IMR-90 (cell line): ENCODE results near the gene SLC25A40. TPM values are rescaled to one million over a fixed set of nuclear protein-coding genes. Genes with fewer than 3 reads are reported as not detected.
A peak's percentile ranks its signal among the peaks of the same experiment; 100 is the strongest.

ENCODE experiments used
- ATAC-seq: fragments of 200-7000 bp; cut with Tn5 transposase; 2 replicates; pipeline ENCODE4 v1.9.1; 2020; ENCODE audit warnings: low read depth, mild to moderate bottlenecking, moderate library complexity
- BruUV-seq: library from RNA; stranded (reverse); fragments of 400-500 nt; replicated peaks from 2 replicates; lab custom pipeline; 2021; lab: Mats Ljungman, UMichigan
- CTCF ChIA-PET: fragments of 300-600 bp; formaldehyde crosslinking; extraction: SDS; loops from one replicate; lab custom pipeline; 2021; ENCODE audit warnings: antibody characterized with exemption; lab: Yijun Ruan, JAX
- POLR2A ChIA-PET: fragments of 300-600 bp; sonication (Branson Sonifier 250); formaldehyde crosslinking; loops from one replicate; lab custom pipeline; 2022; ENCODE audit warnings: antibody characterized with exemption; ENCODE audit not compliant: unreplicated experiment; lab: Charles Lee
- DNase-seq: peaks from one replicate; pipeline ENCODE4 v3.0.0; 2013
- H2AFZ ChIP-seq: replicated peaks from 2 replicates; pipeline ENCODE3; 2013; ENCODE audit warnings: low read length, mild to moderate bottlenecking; ENCODE audit not compliant: poor library complexity
- H2AK5ac ChIP-seq: 2 replicates; pipeline ENCODE4 v1.6.1; 2013; ENCODE audit warnings: low read depth, low read length, inconsistent platforms
- H2AK9ac ChIP-seq: replicated peaks from 2 replicates; pipeline ENCODE3; 2013; ENCODE audit warnings: mild to moderate bottlenecking, low read depth, low read length, moderate library complexity; ENCODE audit not compliant: poor library complexity
- H2BK120ac ChIP-seq: 2 replicates; pipeline ENCODE4 v1.6.1; 2013; ENCODE audit warnings: low read depth, low read length, inconsistent platforms
- H2BK15ac ChIP-seq: 3 replicates; pipeline ENCODE4 v1.6.1; 2013; ENCODE audit warnings: low read depth, low read length, inconsistent platforms
- H2BK20ac ChIP-seq: 2 replicates; pipeline ENCODE4 v1.6.1; 2013; ENCODE audit warnings: low read depth, mild to moderate bottlenecking, inconsistent platforms, low read length, moderate library complexity
- H2BK5ac ChIP-seq: 2 replicates; pipeline ENCODE4 v1.6.1; 2013; ENCODE audit warnings: mild to moderate bottlenecking, low read depth, low read length, inconsistent platforms; ENCODE audit not compliant: poor library complexity, severe bottlenecking
- H3K14ac ChIP-seq: replicated peaks from 2 replicates; pipeline ENCODE4 v1.6.1; 2013; ENCODE audit warnings: low read depth, low read length, inconsistent platforms
- H3K18ac ChIP-seq: 2 replicates; pipeline ENCODE4 v1.6.1; 2013; ENCODE audit warnings: low read depth, low read length, control low read depth
- H3K23ac ChIP-seq: 2 replicates; pipeline ENCODE4 v1.6.1; 2013; ENCODE audit warnings: low read depth, low read length, inconsistent platforms
- H3K27ac ChIP-seq: 2 replicates; pipeline ENCODE4 v1.5.1; 2013; ENCODE audit warnings: mild to moderate bottlenecking, control low read depth, low read length; ENCODE audit not compliant: insufficient read depth
- H3K27me3 ChIP-seq: 2 replicates; pipeline ENCODE4 v1.6.1; 2013; ENCODE audit warnings: low read length; ENCODE audit not compliant: control insufficient read depth, insufficient read depth
- H3K36me3 ChIP-seq: 2 replicates; pipeline ENCODE4 v1.6.1; 2013; ENCODE audit warnings: low read length, mixed read lengths; ENCODE audit not compliant: control insufficient read depth, insufficient read depth
- H3K4ac ChIP-seq: 2 replicates; pipeline ENCODE4 v1.6.1; 2013; ENCODE audit warnings: low read depth, low read length, inconsistent platforms
- H3K4me1 ChIP-seq: 2 replicates; pipeline ENCODE4 v1.6.1; 2013; ENCODE audit warnings: low read length, mixed read lengths; ENCODE audit not compliant: control insufficient read depth, insufficient read depth
- H3K4me2 ChIP-seq: 2 replicates; pipeline ENCODE4 v1.6.1; 2013; ENCODE audit warnings: low read depth, mild to moderate bottlenecking, control low read depth, low read length, moderate library complexity
- H3K4me3 ChIP-seq: 2 replicates; pipeline ENCODE4 v1.5.1; 2013; ENCODE audit warnings: low read depth, mild to moderate bottlenecking, control low read depth, low read length, moderate library complexity; ENCODE audit not compliant: insufficient read depth
- H3K56ac ChIP-seq: 2 replicates; pipeline ENCODE4 v1.6.1; 2013; ENCODE audit warnings: low read length, inconsistent platforms; ENCODE audit not compliant: insufficient read depth; ENCODE audit errors: extremely low read depth
- H3K79me1 ChIP-seq, 2 experiments: 2 replicates each; pipeline ENCODE4 v1.6.1; 2013; ENCODE audit warnings: low read length in 2 of 2, inconsistent platforms in 1 of 2, low read depth in 1 of 2
- H3K9ac ChIP-seq: 2 replicates; pipeline ENCODE4 v1.6.1; 2013; ENCODE audit warnings: low read depth, low read length, control low read depth
- H3K9me1 ChIP-seq: 2 replicates; pipeline ENCODE4 v1.6.1; 2013; ENCODE audit warnings: low read length, inconsistent platforms; ENCODE audit not compliant: insufficient read depth
- H3K9me3 ChIP-seq: 2 replicates; pipeline ENCODE4 v1.6.1; 2013; ENCODE audit warnings: low read length; ENCODE audit not compliant: control insufficient read depth, insufficient read depth
- H4K20me1 ChIP-seq: 2 replicates; pipeline ENCODE4 v1.6.1; 2013; ENCODE audit warnings: low read length, inconsistent platforms; ENCODE audit not compliant: insufficient read depth
- H4K5ac ChIP-seq: 2 replicates; pipeline ENCODE4 v1.6.1; 2013; ENCODE audit warnings: mild to moderate bottlenecking, low read depth, low read length, control low read depth
- H4K8ac ChIP-seq, 2 experiments: 2 replicates each; pipeline ENCODE4 v1.6.1; 2013; ENCODE audit warnings: low read depth in 2 of 2, low read length in 2 of 2, control low read depth in 1 of 2, inconsistent platforms in 1 of 2
- H4K91ac ChIP-seq: 2 replicates; pipeline ENCODE4 v1.6.1; 2013; ENCODE audit warnings: low read depth, low read length, inconsistent platforms; ENCODE audit not compliant: insufficient read depth
- BHLHE40 ChIP-seq: fragments of 150-350 bp; IDR thresholded peaks from 2 replicates; pipeline ENCODE4 v1.6.1; 2016; ENCODE audit warnings: mild to moderate bottlenecking, low read depth, low read length
- CEBPB ChIP-seq: IDR thresholded peaks from 2 replicates; pipeline ENCODE4 v1.6.1; 2012; ENCODE audit warnings: low read depth, low read length, improper control_type of control experiment
- MAFK ChIP-seq: IDR thresholded peaks from 2 replicates; pipeline ENCODE4 v1.6.1; 2012; ENCODE audit warnings: low read depth, low read length, improper control_type of control experiment
- MAZ ChIP-seq: IDR thresholded peaks from 2 replicates; pipeline ENCODE4 v1.6.1; 2012; ENCODE audit warnings: low read depth, mild to moderate bottlenecking, low read length, improper control_type of control experiment, moderate library complexity, borderline replicate concordance
- MXI1 ChIP-seq: IDR thresholded peaks from 2 replicates; pipeline ENCODE4 v1.6.1; 2012; ENCODE audit warnings: low read depth, mild to moderate bottlenecking, low read length, moderate library complexity, borderline replicate concordance
- NFE2L2 ChIP-seq: fragments of 150-350 bp; IDR thresholded peaks from 2 replicates; pipeline ENCODE4 v1.6.1; 2016; ENCODE audit warnings: low read depth, mild to moderate bottlenecking, low read length
- POLR2A ChIP-seq: IDR thresholded peaks from 2 replicates; pipeline ENCODE4 v1.6.1; 2012; ENCODE audit warnings: mild to moderate bottlenecking, low read depth, low read length
- RAD21 ChIP-seq: IDR thresholded peaks from 2 replicates; pipeline ENCODE4 v1.6.1; 2012; ENCODE audit warnings: low read length, improper control_type of control experiment
- RCOR1 ChIP-seq: IDR thresholded peaks from 2 replicates; pipeline ENCODE4 v1.6.1; 2012; ENCODE audit warnings: mild to moderate bottlenecking, low read length, improper control_type of control experiment; ENCODE audit not compliant: insufficient replicate concordance
- WGBS, 2 experiments: methylation state at CpG; one replicate each; pipeline versions ENCODE4 v1.1.5 to v1.1.7; 2013; ENCODE audit warnings: missing lambda C conversion rate in 2 of 2; ENCODE audit not compliant: insufficient read length in 1 of 2; ENCODE audit errors: extremely low coverage in 2 of 2; 5-methylcytosine and 5-hydroxymethylcytosine counted together
- dilution Hi-C: fragments of 300-500 bp; cut with HindIII; formaldehyde crosslinking; loops from one replicate; pipeline ENCODE4 v1.14.3; 2018; ENCODE audit warnings: low sequenced_read_pairs; ENCODE audit not compliant: unreplicated experiment
- in situ Hi-C: fragments of 300-500 bp; cut with MboI; formaldehyde crosslinking; loops from 3 replicates; pipeline ENCODE4 v1.14.3; 2019; ENCODE audit warnings: low sequenced_read_pairs, inconsistent platforms, mixed read lengths
- intact Hi-C: fragments of 100-400 bp; cut with micrococcal nuclease; formaldehyde crosslinking; loops from 2 replicates; pipeline ENCODE4 v1.10.0; 2022
- polyA plus RNA-seq, 3 experiments: library from polyadenylated mRNA; depleted of rRNA; stranded (reverse); fragments of >200 nt; gene quantifications; 2 replicates each; pipeline ENCODE4 v1.2.3, GENCODE V29; 2012; ENCODE audit warnings: low replicate concordance in 1 of 3
- total RNA-seq: library from RNA; depleted of rRNA; stranded (reverse); fragments of >200 nt; gene quantifications from 2 replicates; pipeline ENCODE4 v1.2.3, GENCODE V29; 2012

SLC25A40 gene
- total and polyA plus RNA-seq, 2 of the 4 experiments (the other 2 are of a cell fraction), result 4.7 to 6.1 TPM

- H2BK20ac ChIP-seq, result no peak overlapping the region; the same call in 1 of the 2 replicates
- peak overlapping the region; percentile 38 for H2BK5ac ChIP-seq
- no peaks in the 10 kb centered on the region for H3K9me1 ChIP-seq
- H3K27me3 ChIP-seq, result no peaks in the 10 kb centered on the region
- H3K56ac ChIP-seq, result peak overlapping the region; percentile 29
- H4K8ac ChIP-seq, result no peak overlapping the region; a peak in 1 of 4 replicates
- intact Hi-C loops (loop anchor here (5.0 to 10.0 kb wide), 4 partner anchors 38 to 721 kb away; partner anchors contain the start of gene DMTF1), in situ Hi-C loops (loop anchor here (10.0 kb wide), 1 partner anchor 561 kb away; no protein-coding TSS in a partner anchor), dilution Hi-C loops (no loop called here)
- no peak overlapping the region; the same call in 1 of the 2 replicates for H4K91ac ChIP-seq
- no peaks in the 10 kb centered on the region for H3K4me1 ChIP-seq
- 5% methylated on average over 13 of the region's 35 CpGs; no CpG with 5 or more reads in 1 of the 2 experiments for WGBS, 2 experiments
- ChIA-PET POLR2A (no interaction called here), CTCF (no interaction called here)
- 0 out of 2 replicates have a peak overlapping the region, but pooled peaks have one; percentile 31 for H3K14ac ChIP-seq
- peak overlapping the region; percentile 19 for H3K4me2 ChIP-seq
- no TSS peak for BruUV-seq
- H3K27ac ChIP-seq, result peak overlapping the region; percentile 38
- TF ChIP-seq RCOR1, result no peak
- TF ChIP-seq CEBPB, result no peak
- no peak for TF ChIP-seq MXI1
- TF ChIP-seq BHLHE40, result no peak
- TF ChIP-seq MAFK, result no peak
- TF ChIP-seq POLR2A, result no peak
- TF ChIP-seq MAZ, result no peak
- TF ChIP-seq RAD21, result no peak
- no peak for TF ChIP-seq NFE2L2
- no peak overlapping the region; the same call in 1 of the 2 replicates for H4K5ac ChIP-seq
- H3K4ac ChIP-seq, result peak overlapping the region; percentile 66
- no peak overlapping the region for H2BK15ac ChIP-seq
- H3K23ac ChIP-seq, result peak overlapping the region; percentile 79
- peak; percentile 2 for DNase-seq
- H3K4me3 ChIP-seq, result peak overlapping the region; percentile 61
- peaks cover 8% of the 10 kb centered on the region; the same call in 1 of the 2 replicates for H3K9me3 ChIP-seq
- no peaks in the 10 kb centered on the region for H4K20me1 ChIP-seq
- peak overlapping the region; percentile 96 for H2AFZ ChIP-seq
- peak overlapping the region; percentile 95 for H2AK9ac ChIP-seq
- no peak overlapping the region; the same call in 1 of the 2 replicates for H3K18ac ChIP-seq
- peak overlapping the region; percentile 64 for H3K9ac ChIP-seq
- H2BK120ac ChIP-seq, result peak overlapping the region; percentile 49
- H3K79me1 ChIP-seq, result peaks cover 3 to 31% of the 10 kb centered on the region in 2 experiments
- H3K36me3 ChIP-seq, result peaks cover 4% of the 10 kb centered on the region
- peak; percentile 9 for ATAC-seq
- peak overlapping the region; percentile 13; the same call in 1 of the 2 replicates for H2AK5ac ChIP-seq
Observed at GRCh38 chr7:87875151-87876039, 765 bp downstream of the SLC25A40 start.
